GM23338 (cell line): ENCODE data around the gene INKA1. TPM values are rescaled to one million over a fixed set of nuclear protein-coding genes. Genes with fewer than 3 reads are reported as not detected.
A peak's percentile ranks its signal among the peaks of the same experiment; 100 is the strongest.

Source experiments
- ATAC-seq: fragments of 200-7000 bp; cut with Tn5 transposase; 3 replicates; pipeline ENCODE4 v1.9.1; 2020
- DNase-seq: peaks from one replicate; pipeline ENCODE4 v3.0.0-alpha.2; 2015; ENCODE audit warnings: low spot score
- H2AFZ ChIP-seq: fragments of 200-600 bp; sonication (generic); 2 replicates; pipeline ENCODE4 v1.8.0; 2016; ENCODE audit warnings: antibody characterized with exemption, mild to moderate bottlenecking, moderate library complexity
- H3F3A ChIP-seq: fragments of 200-600 bp; sonication (generic); replicated peaks from 2 replicates; pipeline ENCODE4 v1.8.0; 2017; ENCODE audit warnings: antibody characterized with exemption, mixed run types, low read depth
- H3K27ac ChIP-seq: fragments of 200-600 bp; sonication (generic); 2 replicates; pipeline ENCODE4 v1.6.1; 2016; ENCODE audit warnings: low read depth
- H3K27me3 ChIP-seq: fragments of 200-600 bp; sonication (generic); 2 replicates; pipeline ENCODE4 v1.8.0; 2016; ENCODE audit warnings: mild to moderate bottlenecking, mixed run types, moderate library complexity; ENCODE audit not compliant: insufficient read depth
- H3K36me3 ChIP-seq: fragments of 200-600 bp; sonication (generic); 2 replicates; pipeline ENCODE4 v1.8.0; 2016; ENCODE audit warnings: mild to moderate bottlenecking; ENCODE audit not compliant: insufficient read depth
- H3K4me1 ChIP-seq: fragments of 200-600 bp; sonication (generic); 2 replicates; pipeline ENCODE4 v1.8.0; 2016; ENCODE audit warnings: mild to moderate bottlenecking, moderate library complexity; ENCODE audit not compliant: insufficient read depth
- H3K4me2 ChIP-seq: fragments of 200-600 bp; sonication (generic); 2 replicates; pipeline ENCODE4 v1.7.1; 2017; ENCODE audit warnings: mixed run types
- H3K4me3 ChIP-seq: fragments of 200-600 bp; sonication (generic); 2 replicates; pipeline ENCODE4 v1.6.1; 2016; ENCODE audit warnings: mixed run types
- H3K79me2 ChIP-seq: fragments of 200-600 bp; sonication (generic); replicated peaks from 2 replicates; pipeline ENCODE4 v1.8.0; 2017; ENCODE audit warnings: mild to moderate bottlenecking; ENCODE audit not compliant: insufficient read depth
- H3K9me2 ChIP-seq: fragments of 200-600 bp; sonication (generic); 2 replicates; pipeline ENCODE4 v1.8.0; 2017; ENCODE audit not compliant: insufficient read depth
- H4K20me1 ChIP-seq: fragments of 200-600 bp; sonication (generic); replicated peaks from 2 replicates; pipeline ENCODE4 v1.8.0; 2017; ENCODE audit warnings: mild to moderate bottlenecking; ENCODE audit not compliant: insufficient read depth
- H3K27ac Mint-ChIP-seq: 2 replicates; pipeline ENCODE4 v1.8.0; 2020; ENCODE audit warnings: inconsistent platforms, mild to moderate bottlenecking, moderate library complexity, mixed read lengths
- H3K27me3 Mint-ChIP-seq: 3 replicates; pipeline ENCODE4 v1.8.0; 2022; ENCODE audit warnings: low read depth, mild to moderate bottlenecking, moderate library complexity, mixed read lengths, inconsistent platforms; ENCODE audit not compliant: insufficient read depth, poor library complexity
- H3K36me3 Mint-ChIP-seq: 3 replicates; pipeline ENCODE4 v1.8.0; 2021; ENCODE audit warnings: low read depth, mild to moderate bottlenecking, inconsistent platforms, moderate library complexity, mixed read lengths
- H3K4me1 Mint-ChIP-seq: 3 replicates; pipeline ENCODE4 v1.8.0; 2020; ENCODE audit warnings: mild to moderate bottlenecking, inconsistent platforms, mixed read lengths
- H3K4me3 Mint-ChIP-seq: 3 replicates; pipeline ENCODE4 v1.8.0; 2021; ENCODE audit warnings: moderate library complexity, mild to moderate bottlenecking, inconsistent platforms, mixed read lengths
- H3K9me3 Mint-ChIP-seq: 3 replicates; pipeline ENCODE4 v1.8.0; 2020; ENCODE audit warnings: moderate library complexity, mild to moderate bottlenecking, inconsistent platforms, mixed read lengths
- ETS1 ChIP-seq: IDR thresholded peaks from 2 replicates; pipeline ENCODE4 v1.6.1; 2016; ENCODE audit warnings: antibody characterized with exemption
- EZH2 ChIP-seq: fragments of 200-600 bp; sonication (generic); IDR thresholded peaks from one replicate; pipeline ENCODE4 v1.8.0; 2017; ENCODE audit warnings: antibody characterized with exemption, mild to moderate bottlenecking, low read depth; ENCODE audit not compliant: unreplicated experiment
- EZH2phosphoT487 ChIP-seq: fragments of 200-600 bp; sonication (generic); IDR thresholded peaks from one replicate; pipeline ENCODE4 v1.8.1; 2018; ENCODE audit warnings: antibody characterized with exemption; ENCODE audit not compliant: unreplicated experiment
- JUNB ChIP-seq: IDR thresholded peaks from one replicate; pipeline ENCODE4 v1.6.1; 2016; ENCODE audit warnings: antibody characterized with exemption; ENCODE audit not compliant: unreplicated experiment
- POLR2AphosphoS5 ChIP-seq: IDR thresholded peaks from 2 replicates; pipeline ENCODE4 v1.6.1; 2016; ENCODE audit warnings: antibody characterized with exemption, low read depth
- REST ChIP-seq: IDR thresholded peaks from one replicate; pipeline ENCODE4 v1.6.1; 2018; ENCODE audit warnings: antibody characterized with exemption; ENCODE audit not compliant: unreplicated experiment
- STAT1 ChIP-seq: IDR thresholded peaks from one replicate; pipeline ENCODE4 v1.6.1; 2016; ENCODE audit warnings: antibody characterized with exemption; ENCODE audit not compliant: unreplicated experiment
- ZNF114 ChIP-seq: fragments of 250-450 bp; sonication (Bioruptor Pico); IDR thresholded peaks from 2 replicates; pipeline ENCODE4 v1.5.0; 2020; ENCODE audit warnings: mild to moderate bottlenecking, moderate library complexity
- ZNF462 ChIP-seq: fragments of 250-450 bp; sonication (Bioruptor Pico); IDR thresholded peaks from 2 replicates; pipeline ENCODE4 v1.5.0; 2020; ENCODE audit warnings: mild to moderate bottlenecking, moderate library complexity
- polyA plus RNA-seq: library from polyadenylated mRNA; unstranded; fragments of >200 nt; fragmentation: Nextera tagmentation; extraction: Ambion mirVana; gene quantifications from 2 replicates; pipeline ENCODE4 v1.2.1, GENCODE V29; 2016
- total RNA-seq: library from RNA; depleted of rRNA; stranded (reverse); fragments of >200 nt; shearing (Covaris generic); gene quantifications from 2 replicates; pipeline ENCODE4 v1.2.3, GENCODE V29; 2014

INKA1 gene
- total and polyA plus RNA-seq, 2 experiments from 2014 or later = 3.7 to 4.0 TPM

GRCh38 chr3:49806850-49807249 lies 3.8 kb downstream of the INKA1 start:
- H3K9me3 Mint-ChIP-seq = no peaks in the 10 kb centered on the region
- Histone ChIP-seq H3K27ac (peak overlapping the region; percentile 74; the same call in 1 of the 2 replicates), H3K79me2 (no peaks in the 10 kb centered on the region), H2AFZ (no peak overlapping the region), H3K4me2 (peak overlapping the region; percentile 74), H3K36me3 (no peaks in the 10 kb centered on the region), H3K27me3 (peaks cover 8% of the 10 kb centered on the region), H4K20me1 (no peaks in the 10 kb centered on the region), H3K4me1 (peaks cover 34% of the 10 kb centered on the region), H3K9me2 (no peaks in the 10 kb centered on the region), H3K4me3 (0 out of 2 replicates have a peak overlapping the region, but pooled peaks have one; percentile 43), H3F3A (peaks cover 13% of the 10 kb centered on the region; the same call in 1 of the 2 replicates)
- no peak for DNase-seq
- ATAC-seq = no peak
- H3K36me3 Mint-ChIP-seq = no peaks in the 10 kb centered on the region
- no peak overlapping the region; the same call in 2 of the 3 replicates for H3K4me3 Mint-ChIP-seq
- H3K27me3 Mint-ChIP-seq = peaks cover 24% of the 10 kb centered on the region
- peaks cover 40% of the 10 kb centered on the region for H3K4me1 Mint-ChIP-seq
- no peak overlapping the region; the same call in 1 of the 2 replicates for H3K27ac Mint-ChIP-seq
- TF ChIP-seq ZNF114 (CRISPR knock-in tag) (no peak), EZH2phosphoT487 (no peak), EZH2 (no peak), STAT1 (no peak), ZNF462 (no peak), JUNB (no peak), REST (no peak), ETS1 (no peak), POLR2AphosphoS5 (no peak)
